GM18907 (cell line): Measurements from ENCODE around the gene WWOX.
A peak's percentile ranks its signal among the peaks of the same experiment; 100 is the strongest.

Experiments used
- ATAC-seq: cut with Tn5 transposase; IDR thresholded peaks from one replicate; pipeline ENCODE4 v1.9.1; 2021; ENCODE audit warnings: mild to moderate bottlenecking, moderate library complexity; ENCODE audit not compliant: unreplicated experiment

The WWOX gene

GRCh38 chr16:78630102-78630501 is 530.6 kb downstream of the WWOX start:
- ATAC-seq = no peak

DNA sequence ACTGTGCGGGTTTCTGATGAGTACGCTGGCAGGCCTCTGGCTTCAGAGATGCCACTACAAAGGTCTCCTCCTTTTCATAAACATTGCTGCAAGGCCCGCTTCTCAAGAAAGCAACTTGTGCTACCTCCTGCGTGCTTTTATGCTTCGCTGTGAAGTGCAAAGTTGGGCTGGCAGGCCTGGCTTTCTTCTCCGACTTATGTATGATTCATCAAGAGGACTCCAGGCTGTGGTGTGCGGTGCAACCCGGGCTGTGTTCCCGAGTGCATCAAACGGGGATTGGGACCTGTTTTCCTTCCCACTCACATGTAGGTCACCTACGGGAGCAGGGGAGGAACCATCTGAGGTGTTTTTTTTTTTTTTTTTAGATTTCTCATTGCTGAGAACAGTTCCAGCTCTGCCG is 534.1 kb downstream of the WWOX start:
- ATAC-seq = no peak

GRCh38 chr16:78635807-78636206 is 536.4 kb downstream of the WWOX start:
- ATAC-seq = no peak

- ATAC-seq = no peak
Measured at GRCh38 chr16:78638371-78638770, 538.9 kb downstream of the WWOX start.

GRCh38 chr16:78639775-78640174 is 540.3 kb downstream of the WWOX start:
- ATAC-seq = peak; percentile 75

- no peak for ATAC-seq
Measured at GRCh38 chr16:78640886-78641285, 541.4 kb downstream of the WWOX start.

DNA sequence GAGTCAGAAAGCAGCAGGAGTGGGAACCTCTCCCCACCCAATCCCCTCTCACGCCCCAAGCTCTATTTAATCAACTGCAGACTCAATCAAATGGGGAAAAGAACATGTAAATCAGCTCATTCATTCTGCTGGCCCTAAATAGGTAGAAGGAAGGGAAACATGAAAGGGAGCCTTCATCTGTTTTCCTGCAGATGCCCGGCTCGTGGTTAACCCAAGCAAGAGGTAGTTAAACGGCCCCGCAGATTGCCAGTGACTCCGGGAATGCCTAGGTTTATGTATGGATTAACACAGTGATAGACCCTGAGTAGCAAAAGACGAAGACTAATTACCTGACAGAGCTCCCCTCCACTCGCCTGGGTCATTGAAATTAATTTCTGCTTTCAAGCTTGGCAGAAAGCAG is 542.0 kb downstream of the WWOX start:
- no peak for ATAC-seq

- ATAC-seq = no peak
Measured at GRCh38 chr16:78642621-78643285, 543.3 kb downstream of the WWOX start.

- ATAC-seq = no peak
Measured at GRCh38 chr16:78645657-78646056, 546.2 kb downstream of the WWOX start.

DNA sequence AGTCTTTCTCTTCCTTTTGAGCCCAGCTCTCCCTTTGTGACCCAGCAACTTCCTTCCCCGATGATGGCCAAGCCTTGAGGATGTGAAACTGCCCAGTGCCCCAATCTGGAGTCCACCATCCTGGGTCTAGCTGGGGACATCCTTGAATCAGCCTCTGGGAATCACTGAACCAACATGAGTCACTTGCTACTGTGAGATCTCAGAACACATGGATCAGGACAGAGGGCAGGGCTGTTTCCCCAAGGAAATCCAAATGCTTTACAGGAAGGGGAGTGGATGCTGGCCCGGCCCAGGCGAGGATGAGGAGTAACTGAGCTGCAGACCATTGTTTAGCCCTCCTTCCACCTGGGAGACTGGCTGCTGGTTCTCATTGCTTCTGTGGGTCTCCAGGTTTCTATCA is 547.6 kb downstream of the WWOX start:
- ATAC-seq = no peak

DNA sequence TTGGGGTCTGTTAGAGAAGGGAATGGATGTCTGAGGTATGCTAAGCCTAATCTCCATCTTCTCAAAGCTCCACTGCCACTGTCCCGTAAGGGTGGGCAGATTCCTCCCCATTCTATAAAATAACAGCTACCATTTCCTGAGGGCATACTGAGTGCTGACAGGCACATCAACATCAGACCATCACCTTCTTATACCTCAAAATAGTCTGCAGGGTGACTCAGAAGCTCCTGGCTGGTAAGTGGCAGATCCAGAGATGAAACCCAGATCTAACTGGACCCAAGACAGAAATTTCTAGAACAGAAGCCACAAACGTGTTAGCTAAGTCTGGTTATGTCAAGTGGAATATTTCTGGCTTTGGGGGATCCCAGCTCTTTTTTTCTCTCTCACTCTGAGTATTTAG is 548.0 kb downstream of the WWOX start:
- ATAC-seq = no peak

DNA sequence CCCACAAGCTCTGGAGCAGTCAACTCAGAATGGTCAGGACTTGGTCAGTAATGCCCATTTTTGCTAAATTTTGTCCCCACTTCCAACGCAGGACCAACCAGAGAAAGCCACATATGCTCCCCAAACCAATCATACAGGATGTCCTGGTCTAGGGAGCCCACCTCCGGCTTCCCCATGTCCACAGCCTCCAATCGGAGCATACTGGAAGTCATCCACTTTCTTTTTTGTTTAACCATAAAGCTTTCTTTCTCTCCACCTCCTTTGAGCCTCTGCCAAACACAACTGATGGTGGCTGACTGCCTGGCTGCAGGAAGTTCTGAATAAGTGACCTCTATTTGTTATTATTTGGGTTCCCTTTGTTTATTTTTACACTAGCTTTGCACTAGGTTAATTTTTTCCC is 549.1 kb downstream of the WWOX start:
- no peak for ATAC-seq

DNA sequence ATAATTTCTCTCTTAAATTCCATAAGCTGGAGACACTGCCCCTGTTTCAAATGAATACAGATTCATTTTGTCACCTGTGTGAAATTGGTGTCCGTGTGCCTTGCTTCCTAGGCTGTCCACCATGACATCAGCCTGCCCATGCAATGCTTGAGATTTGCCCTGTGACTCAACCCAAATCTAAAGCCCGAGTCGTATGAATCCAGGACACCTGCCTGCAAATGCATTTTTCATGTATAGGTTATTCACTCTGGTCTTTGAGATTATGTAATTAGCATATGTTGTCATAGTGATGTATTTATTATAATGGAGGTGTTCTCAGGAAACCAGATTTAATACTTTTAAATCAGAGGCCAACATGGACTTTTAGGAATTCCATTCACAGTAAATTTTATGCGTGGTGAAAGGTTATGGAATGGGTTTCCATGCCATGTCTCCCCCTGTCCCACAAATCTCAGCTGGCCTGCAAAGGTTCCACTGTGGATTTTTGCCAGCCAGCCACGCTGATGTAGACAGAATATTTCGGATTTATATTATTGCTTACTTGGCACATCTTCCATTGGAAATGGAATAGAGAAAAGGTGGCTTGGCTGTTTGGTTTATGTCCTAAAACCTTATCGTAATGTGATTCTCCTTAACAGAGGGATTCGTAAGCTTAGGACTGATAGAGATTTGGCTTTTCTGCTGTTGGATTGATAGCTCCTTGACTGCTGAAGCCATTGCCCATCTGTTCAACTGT is 551.1 kb downstream of the WWOX start:
- ATAC-seq = no peak

GRCh38 chr16:78654929-78655328 is 555.5 kb downstream of the WWOX start:
- no peak for ATAC-seq

DNA sequence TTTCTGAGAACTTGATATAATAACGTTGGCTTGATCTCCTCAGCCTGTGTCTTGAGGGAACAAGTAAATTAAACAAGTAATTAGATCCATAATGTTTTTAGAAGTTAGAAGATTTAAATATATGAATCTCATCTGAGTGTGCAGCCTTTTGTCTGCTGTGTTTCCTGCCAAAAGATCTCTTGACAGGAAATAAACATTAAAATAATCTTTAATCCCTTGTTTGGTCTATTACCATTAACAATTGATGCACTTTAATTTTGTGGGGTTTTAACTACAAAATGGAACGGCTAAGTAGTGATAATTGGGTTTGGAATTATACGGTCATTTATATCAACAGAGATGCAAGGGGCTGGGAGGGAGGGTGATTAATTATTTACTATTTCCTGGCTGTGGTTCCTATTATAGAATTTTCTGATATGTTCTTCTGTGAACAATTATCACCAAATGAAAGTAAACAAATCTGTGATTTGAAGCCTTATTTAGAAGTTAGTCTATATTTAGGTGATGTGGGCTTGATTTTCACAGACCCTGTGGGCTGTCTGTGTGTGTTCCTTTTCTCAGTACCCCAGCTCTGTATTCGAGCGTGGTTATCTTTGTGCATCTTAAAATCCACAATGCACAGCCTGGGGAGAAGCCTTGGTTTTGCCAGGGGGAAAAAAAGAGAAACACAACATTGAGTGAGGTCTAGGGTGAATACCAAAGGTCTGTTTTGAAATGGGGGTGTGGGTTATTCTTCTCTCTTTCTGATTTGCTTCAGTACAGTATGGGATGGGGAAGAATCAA is 556.1 kb downstream of the WWOX start:
- no peak for ATAC-seq

- no peak for ATAC-seq
Measured at GRCh38 chr16:78656887-78657286, 557.4 kb downstream of the WWOX start.

DNA sequence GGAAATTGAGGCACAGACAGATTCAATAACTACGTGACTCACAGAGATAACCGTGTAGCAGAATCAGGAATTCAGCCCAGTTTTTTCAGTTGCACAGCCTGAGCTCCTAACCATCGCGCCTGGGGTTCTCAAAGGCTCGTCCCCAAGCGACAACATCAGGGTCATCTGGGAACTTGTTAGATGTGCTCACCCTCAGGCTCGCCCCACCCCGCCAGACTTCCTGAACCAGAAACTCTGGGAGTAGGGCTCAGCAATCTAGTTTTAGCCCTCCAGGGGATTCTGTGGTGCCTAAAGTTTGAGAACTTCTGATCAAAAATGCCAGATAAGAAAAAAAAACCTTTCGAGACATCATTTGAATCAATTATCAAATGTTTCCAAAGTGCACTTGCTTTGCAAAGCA is 559.8 kb downstream of the WWOX start:
- no peak for ATAC-seq

DNA sequence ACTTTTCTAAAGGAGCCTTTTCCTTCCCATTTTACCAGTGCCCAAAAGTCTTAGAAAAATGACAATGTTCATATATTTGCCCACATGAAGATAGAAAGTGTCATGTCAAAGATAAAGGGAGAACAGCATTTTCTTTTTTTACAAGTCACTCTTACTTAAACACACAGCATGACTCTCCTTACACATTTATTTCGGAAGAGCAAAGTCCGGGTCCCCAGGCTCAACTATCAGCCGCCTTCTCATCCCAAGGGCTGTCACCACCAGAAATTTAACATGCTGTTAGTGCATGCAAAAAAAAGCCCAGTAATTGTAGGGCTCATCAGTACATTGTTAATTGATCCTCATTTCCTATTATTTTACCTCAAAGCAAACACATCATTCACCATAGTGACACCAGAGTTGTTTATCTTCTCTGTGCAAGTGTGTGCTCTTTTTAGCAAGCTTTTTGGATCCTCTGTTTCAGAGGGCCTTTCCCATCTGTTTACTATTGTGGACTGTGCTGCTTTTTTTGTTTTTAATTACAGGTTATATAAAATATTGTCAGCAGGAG is 560.3 kb downstream of the WWOX start:
- ATAC-seq = no peak

- ATAC-seq = no peak
Measured at GRCh38 chr16:78660795-78661194, 561.3 kb downstream of the WWOX start.

DNA sequence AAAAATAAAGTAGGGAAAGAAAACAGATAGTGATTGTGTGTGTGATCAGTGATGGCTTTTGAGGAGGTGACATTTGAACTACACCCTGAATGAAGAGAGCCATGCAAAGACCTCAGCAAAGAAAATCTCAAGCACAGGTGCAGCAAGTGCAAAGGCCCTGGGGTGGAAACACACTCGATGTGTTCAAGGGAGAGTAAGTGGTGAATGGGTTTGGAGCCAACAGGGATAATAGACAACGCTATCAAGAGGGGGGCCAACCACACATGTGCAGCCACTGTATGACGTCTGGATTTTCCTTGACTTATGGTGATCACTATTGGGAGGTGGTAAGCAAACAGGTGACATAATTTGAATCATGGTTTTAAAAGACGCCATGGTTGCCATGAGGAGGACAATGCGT is 564.2 kb downstream of the WWOX start:
- ATAC-seq = no peak
